Astrocyte (in vitro differentiated cells and primary cell): ENCODE data around the gene AFF2.

Source experiments
- CTCF ChIP-seq: IDR thresholded peaks from 2 replicates; pipeline ENCODE4 v1.5.1; 2011; ENCODE audit warnings: low read depth, mild to moderate bottlenecking, inconsistent platforms, low read length, moderate library complexity; ENCODE audit not compliant: insufficient read depth
- EZH2 ChIP-seq: IDR thresholded peaks from 2 replicates; pipeline ENCODE4 v1.6.1; 2012; ENCODE audit warnings: mild to moderate bottlenecking, low read length, inconsistent platforms; ENCODE audit not compliant: insufficient read depth

- TF ChIP-seq CTCF (no peak), EZH2 (no peak)
Measured at GRCh38 chrX:148664995-148665394, 164.6 kb downstream of the AFF2 start.
